ENCODE data around the gene MLC1.
"Not testable (repeated sequence)": the region's sequence is repeated elsewhere in the genome, so short reads cannot be mapped to it uniquely, and the experiment has no call there.

MLC1 gene

GRCh38 chr22:50101870-50102565 lies 16.8 kb upstream of the MLC1 start:
- DNase-seq, result no peak

- no peak for DNase-seq
These were observed 12.8 kb upstream of the MLC1 start for GRCh38 chr22:50098052-50098451.

GRCh38 chr22:50092342-50092741 lies 7.1 kb upstream of the MLC1 start:
- DNase-seq, result no peak

- no peak for DNase-seq
These were observed 6.0 kb upstream of the MLC1 start for GRCh38 chr22:50091092-50091768.

- no peak for DNase-seq
These were observed 5.1 kb upstream of the MLC1 start for GRCh38 chr22:50090412-50090714.

- DNase-seq, result no peak
These were observed 4.6 kb upstream of the MLC1 start, which contains the start of gene MOV10L1 for GRCh38 chr22:50089682-50090411. Gene MOV10L1, plus strand, starts transcription at chr22:50090006. Its CDS starts 83 bp downstream, at chr22:50090089.

GRCh38 chr22:50089231-50089630 lies 4.0 kb upstream of the MLC1 start:
- DNase-seq, result no peak

GRCh38 chr22:50088096-50088495 lies 2.9 kb upstream of the MLC1 start:
- DNase-seq, result no peak

- DNase-seq, result no peak
These were observed 2.4 kb upstream of the MLC1 start for GRCh38 chr22:50087646-50088045.

GRCh38 chr22:50086975-50087374 lies 1.7 kb upstream of the MLC1 start:
- not testable (repeated sequence) for DNase-seq

- no peak for DNase-seq
These were observed 1.3 kb upstream of the MLC1 start for GRCh38 chr22:50086526-50086925.

GRCh38 chr22:50084614-50085021 lies 608 bp downstream of the MLC1 start:
- DNase-seq, result no peak

- no peak for DNase-seq
These were observed 1.1 kb downstream of the MLC1 start for GRCh38 chr22:50084080-50084477.

- DNase-seq, result no peak
These were observed 1.7 kb downstream of the MLC1 start for GRCh38 chr22:50083462-50084079.

GRCh38 chr22:50082961-50083461 lies 2.2 kb downstream of the MLC1 start:
- no peak for DNase-seq

- no peak for DNase-seq
These were observed 3.0 kb downstream of the MLC1 start for GRCh38 chr22:50082197-50082715.

GRCh38 chr22:50081426-50082196 lies 3.6 kb downstream of the MLC1 start:
- no peak for DNase-seq

GRCh38 chr22:50080077-50080465 lies 5.2 kb downstream of the MLC1 start:
- no peak for DNase-seq

GRCh38 chr22:50078761-50079160 lies 6.5 kb downstream of the MLC1 start:
- DNase-seq, result no peak

GRCh38 chr22:50078246-50078645 lies 7.0 kb downstream of the MLC1 start:
- no peak for DNase-seq

- DNase-seq, result no peak
These were observed 8.3 kb downstream of the MLC1 start for GRCh38 chr22:50076646-50077535.

Measured in stimulated activated CD4-positive, alpha-beta T cell treated with anti-CD3 and anti-CD28 coated beads, Interleukin-4, amount 100 ng/mL, for 4 hours (primary cell).